HG02943 (cell line): ENCODE data around the gene GALNTL6.
"Not testable (repeated sequence)": the region's sequence is repeated elsewhere in the genome, so short reads cannot be mapped to it uniquely, and the experiment has no call there.

ENCODE experiments used
- ATAC-seq: cut with Tn5 transposase; IDR thresholded peaks from one replicate; pipeline ENCODE4 v1.9.1; 2021; ENCODE audit warnings: mild to moderate bottlenecking, low read depth, moderate library complexity; ENCODE audit not compliant: unreplicated experiment

Gene GALNTL6

DNA sequence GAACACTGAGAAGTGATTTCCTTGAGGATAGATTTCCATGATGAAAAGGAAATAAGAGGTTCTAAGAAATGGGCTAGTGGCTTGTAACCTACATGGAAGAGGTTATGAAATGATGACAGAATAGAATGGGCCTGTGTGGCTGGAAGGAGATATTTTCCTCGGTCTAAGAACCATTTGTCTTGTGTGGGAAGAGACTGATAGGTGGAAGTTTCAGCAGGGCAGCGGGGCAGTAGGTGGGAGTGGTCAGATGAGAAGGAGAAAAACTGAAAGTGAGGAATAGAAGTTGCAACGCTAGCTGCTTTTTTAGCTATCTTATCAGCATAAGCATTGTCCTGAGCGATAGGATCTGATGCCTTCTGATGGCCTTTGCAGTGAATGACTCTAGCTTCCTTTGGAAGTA lies 1144.0 kb downstream of the GALNTL6 start:
- ATAC-seq = no peak

DNA sequence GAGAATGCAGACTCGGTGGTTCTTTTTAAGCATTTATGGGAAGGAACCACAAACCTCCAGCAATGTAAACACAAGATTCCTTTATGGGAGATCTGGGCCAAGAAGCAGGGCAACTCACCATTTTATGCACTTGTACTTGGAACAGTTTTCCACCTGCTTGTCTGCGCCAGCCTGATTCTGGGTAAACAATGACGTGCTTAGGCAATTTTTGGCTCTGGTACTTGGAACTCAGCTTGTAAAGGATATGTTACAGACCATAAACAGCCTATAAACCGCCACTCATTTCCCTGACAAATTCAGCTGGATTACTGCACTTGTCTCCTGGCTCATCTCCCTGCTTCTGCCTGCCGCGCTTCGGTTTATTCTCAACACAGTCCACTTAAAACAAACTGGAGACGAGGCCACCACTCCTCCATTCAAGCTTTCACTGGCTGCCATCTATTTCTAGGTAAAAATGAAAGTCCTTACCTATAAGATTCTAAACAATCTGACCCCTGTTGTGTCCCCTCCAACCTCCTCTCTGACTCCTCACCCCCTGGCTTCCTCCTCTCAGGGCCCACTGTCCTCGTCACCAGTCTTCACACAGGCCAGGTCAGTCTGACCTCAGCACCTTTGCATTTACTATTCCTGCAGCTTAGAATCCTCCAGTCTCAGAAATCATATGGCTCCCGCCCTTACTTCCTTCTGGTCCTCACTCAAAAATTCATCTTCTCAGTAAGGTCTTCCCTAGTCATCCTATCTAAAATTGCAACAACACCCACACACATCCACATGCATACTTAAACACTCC lies 1149.6 kb downstream of the GALNTL6 start:
- ATAC-seq = no peak

GRCh38 chr4:172963498-172964294 lies 1150.5 kb downstream of the GALNTL6 start:
- no peak for ATAC-seq

- ATAC-seq = not testable (repeated sequence)
These were observed 1157.0 kb downstream of the GALNTL6 start for GRCh38 chr4:172970189-172970588.

- no peak for ATAC-seq
These were observed 1161.4 kb downstream of the GALNTL6 start for GRCh38 chr4:172974586-172974985.

GRCh38 chr4:172975651-172976229 lies 1162.5 kb downstream of the GALNTL6 start:
- ATAC-seq = no peak

GRCh38 chr4:172977491-172978041 lies 1164.4 kb downstream of the GALNTL6 start:
- not testable (repeated sequence) for ATAC-seq

GRCh38 chr4:172978848-172979247 lies 1165.6 kb downstream of the GALNTL6 start:
- ATAC-seq = no peak

- no peak for ATAC-seq
These were observed 1166.1 kb downstream of the GALNTL6 start for GRCh38 chr4:172979332-172979731.

GRCh38 chr4:172980219-172980618 lies 1167.0 kb downstream of the GALNTL6 start:
- no peak for ATAC-seq

GRCh38 chr4:172982151-172982590 lies 1169.0 kb downstream of the GALNTL6 start:
- no peak for ATAC-seq

- ATAC-seq = no peak
These were observed 1169.8 kb downstream of the GALNTL6 start for GRCh38 chr4:172983014-172983413.

- no peak for ATAC-seq
These were observed 1170.4 kb downstream of the GALNTL6 start for GRCh38 chr4:172983631-172984030.

DNA sequence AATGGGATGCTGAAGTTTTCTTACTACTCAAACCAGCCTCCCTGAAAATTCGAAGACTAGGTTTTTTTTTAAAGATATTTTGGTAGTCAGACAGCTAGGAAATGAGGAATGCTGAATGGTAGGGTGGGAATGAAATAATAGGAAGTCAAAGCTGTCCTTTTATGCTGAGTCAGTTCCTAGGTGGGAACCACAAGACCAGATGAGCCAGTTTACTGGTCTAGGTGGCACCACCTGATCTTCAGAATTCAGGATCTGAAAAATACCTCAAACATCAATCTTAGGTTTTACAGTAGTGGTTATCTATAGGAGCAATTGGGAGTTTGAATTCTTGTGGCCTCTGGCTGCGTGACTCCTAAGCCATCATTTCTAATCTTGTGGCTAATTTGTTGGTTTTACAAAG lies 1172.3 kb downstream of the GALNTL6 start:
- no peak for ATAC-seq

DNA sequence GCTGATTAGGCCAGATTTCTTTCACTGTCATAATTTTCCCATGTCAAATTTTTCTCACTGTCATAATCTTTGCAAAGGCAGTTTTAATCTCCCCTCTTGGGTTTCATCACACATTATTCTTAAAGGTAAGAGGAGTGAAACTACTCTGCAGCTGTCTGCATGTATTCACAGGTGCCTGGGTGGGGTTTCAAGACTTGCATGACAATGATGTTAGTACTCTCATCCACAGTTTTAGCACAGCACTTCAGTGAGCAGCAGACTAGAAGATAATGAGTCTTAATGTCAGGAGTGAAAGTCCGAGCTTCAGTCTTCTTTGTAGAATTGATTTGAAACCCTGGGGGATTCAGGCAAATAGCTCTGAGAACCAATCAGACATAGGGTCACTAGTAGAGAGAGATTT lies 1172.9 kb downstream of the GALNTL6 start:
- ATAC-seq = no peak

DNA sequence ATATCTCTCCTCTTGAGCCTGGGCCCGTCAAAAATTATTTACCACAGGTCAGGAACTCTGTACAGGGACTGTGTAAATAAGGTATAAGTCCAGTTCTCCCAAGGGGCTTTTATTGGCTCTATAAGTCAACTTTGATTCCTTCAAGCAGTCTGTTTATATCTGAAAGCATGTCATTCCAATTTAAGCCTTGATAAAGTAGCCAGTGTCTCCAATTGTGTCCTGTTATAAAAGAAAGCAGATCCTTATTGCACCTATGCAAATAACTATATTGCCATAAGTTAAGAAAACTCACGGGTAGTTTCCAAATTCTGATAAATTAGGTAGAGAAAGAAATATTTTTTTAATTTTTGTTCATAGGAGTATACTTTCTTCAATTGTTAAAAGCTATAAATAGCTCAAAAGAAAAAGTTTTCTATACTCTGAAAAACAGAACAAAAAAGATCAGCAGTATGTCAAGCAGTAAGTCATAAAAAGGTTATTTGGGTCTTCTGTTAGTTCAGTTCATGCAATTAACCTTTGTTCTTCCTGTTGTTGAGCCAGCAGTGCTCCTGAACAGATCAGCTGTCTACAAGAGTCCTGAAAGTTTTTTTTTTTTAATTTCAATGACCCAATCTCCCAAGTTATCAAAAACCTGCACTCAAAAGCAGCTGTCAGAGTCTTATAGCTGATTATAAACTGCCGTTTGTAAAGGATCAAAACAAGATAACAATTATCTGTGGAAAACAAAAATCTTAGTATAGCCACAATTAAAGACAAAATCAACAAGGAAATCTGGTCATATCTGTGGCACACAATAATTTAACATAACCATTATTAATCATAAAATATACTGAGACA lies 1177.0 kb downstream of the GALNTL6 start:
- no peak for ATAC-seq

DNA sequence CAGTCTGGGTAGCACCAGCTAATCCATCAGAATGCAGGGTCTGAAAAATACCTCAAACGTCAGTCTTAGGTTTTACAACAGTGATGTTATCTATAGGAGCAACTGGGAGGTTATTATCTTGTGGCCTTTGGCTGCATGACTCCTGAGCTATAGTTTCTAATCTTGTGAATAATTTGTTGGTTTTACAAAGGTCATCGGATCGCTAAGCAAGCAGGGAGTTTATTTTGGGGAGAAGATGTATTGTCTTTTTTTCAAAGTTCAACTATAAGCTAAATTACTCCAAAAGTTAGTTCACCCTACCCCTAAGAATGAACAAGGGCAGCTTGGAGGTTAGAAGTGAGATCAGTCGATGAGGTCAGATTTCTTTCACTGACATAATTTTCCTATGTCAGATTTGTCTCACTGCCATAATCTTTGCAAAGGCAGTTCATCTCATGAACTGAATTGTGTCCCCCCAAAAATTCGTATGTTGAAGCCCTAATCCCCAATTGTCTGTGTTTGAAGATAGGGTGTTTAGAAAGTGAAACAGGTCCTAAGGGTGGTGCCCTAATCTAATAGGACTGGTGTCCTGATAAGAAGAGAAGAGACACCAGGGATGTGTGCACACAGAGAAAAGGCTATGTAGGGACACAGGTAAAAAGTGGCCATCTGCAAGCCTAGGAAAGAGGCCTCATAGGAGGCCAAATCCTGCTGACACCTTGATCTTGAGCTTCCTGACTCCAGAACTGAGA lies 1179.6 kb downstream of the GALNTL6 start:
- ATAC-seq = no peak

GRCh38 chr4:172995161-172995560 lies 1182.0 kb downstream of the GALNTL6 start:
- no peak for ATAC-seq

DNA sequence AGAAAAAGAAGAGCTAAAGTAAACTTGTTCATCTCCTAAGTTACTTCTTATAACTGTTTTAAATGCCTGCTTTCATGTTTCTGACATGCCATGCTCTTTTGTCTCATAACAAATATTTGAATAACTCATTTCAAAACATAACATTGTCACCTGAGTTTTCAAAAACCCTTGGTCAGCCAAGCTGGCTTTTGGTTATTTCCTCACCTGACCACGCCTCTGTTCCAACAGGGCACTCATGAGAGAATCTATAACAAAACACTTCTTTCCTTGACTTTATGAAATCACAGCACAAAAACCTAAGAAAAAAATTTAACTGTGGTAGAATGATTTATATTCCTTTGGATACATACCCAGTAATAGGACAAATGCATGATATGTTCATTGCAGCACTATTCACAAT lies 1182.5 kb downstream of the GALNTL6 start:
- ATAC-seq = no peak
